Stimulated activated naive CD4-positive, alpha-beta T cell treated with Interleukin-2 at 50 U/mL for 16 hours (primary cell): ENCODE measurements around the gene UBAC2.
"Not testable (repeated sequence)": the region's sequence is repeated elsewhere in the genome, so short reads cannot be mapped to it uniquely, and the experiment has no call there.

Source experiments
- DNase-seq: peaks from one replicate; lab custom pipeline; 2025; lab: John Stamatoyannopoulos, UW

UBAC2 gene

GRCh38 chr13:99393791-99394735 is 193.4 kb downstream of the UBAC2 start:
- DNase-seq: no peak

- DNase-seq: no peak
These were observed 194.8 kb downstream of the UBAC2 start for GRCh38 chr13:99395436-99395835.

- DNase-seq: no peak
These were observed 195.8 kb downstream of the UBAC2 start for GRCh38 chr13:99396446-99396845.

- no peak for DNase-seq
These were observed 197.4 kb downstream of the UBAC2 start for GRCh38 chr13:99398071-99398470.

GRCh38 chr13:99398916-99399622 is 198.4 kb downstream of the UBAC2 start:
- DNase-seq: no peak

- no peak for DNase-seq
These were observed 198.9 kb downstream of the UBAC2 start for GRCh38 chr13:99399623-99399974.

- DNase-seq: no peak
These were observed 202.9 kb downstream of the UBAC2 start for GRCh38 chr13:99403458-99403971.

GRCh38 chr13:99404005-99404755 is 203.5 kb downstream of the UBAC2 start:
- DNase-seq: no peak

GRCh38 chr13:99405966-99406365 is 205.3 kb downstream of the UBAC2 start:
- DNase-seq: no peak

- DNase-seq: no peak
These were observed 206.1 kb downstream of the UBAC2 start for GRCh38 chr13:99406799-99407201.

GRCh38 chr13:99407906-99408702 is 207.4 kb downstream of the UBAC2 start:
- no peak for DNase-seq

- DNase-seq: no peak
These were observed 208.0 kb downstream of the UBAC2 start for GRCh38 chr13:99408703-99409000.

GRCh38 chr13:99409461-99410083 is 208.9 kb downstream of the UBAC2 start:
- not testable (repeated sequence) for DNase-seq

GRCh38 chr13:99410646-99411475 is 210.2 kb downstream of the UBAC2 start:
- not testable (repeated sequence) for DNase-seq

- no peak for DNase-seq
These were observed 212.2 kb downstream of the UBAC2 start for GRCh38 chr13:99412856-99413255.

- no peak for DNase-seq
These were observed 213.7 kb downstream of the UBAC2 start for GRCh38 chr13:99414048-99414995.

GRCh38 chr13:99415014-99415650 is 214.5 kb downstream of the UBAC2 start:
- DNase-seq: no peak

GRCh38 chr13:99415851-99416331 is 215.2 kb downstream of the UBAC2 start:
- DNase-seq: no peak
